Measurements from ENCODE around the gene GSC2. TPM values are rescaled to one million over a fixed set of nuclear protein-coding genes. Genes with fewer than 3 reads are reported as not detected.

The GSC2 gene
- total and polyA plus RNA-seq, 4 donors = not detected

- Histone ChIP-seq H3K36me3 (ENCODE audit: control insufficient read depth in 4 of 4, insufficient read depth in 3 of 4, low read depth in 1 of 4, low read length in 3 of 4) (peaks cover under 1 to 8% (median 6%) of the 10 kb centered on the region in 4 donors), H3K4me1 (ENCODE audit: control insufficient read depth in 4 of 4, insufficient read depth in 4 of 4, low read length in 3 of 4) (peaks cover 7 to 24% (median 14%) of the 10 kb centered on the region in 4 donors), H3K27me3 (ENCODE audit: control insufficient read depth in 4 of 4, insufficient read depth in 4 of 4, low read length in 3 of 4) (peaks cover 4 to 10% (median 5%) of the 10 kb centered on the region in 4 donors), H3K9me3 (ENCODE audit: control insufficient read depth in 4 of 4, low read length in 3 of 4) (no peaks in the 10 kb centered on the region), H3K27ac (ENCODE audit: low read depth in 1 of 2, low read length in 2 of 2) (no peak overlapping the region), H3K4me3 (ENCODE audit: low read depth in 1 of 3, low read length in 3 of 3) (no peak overlapping the region), H3K9ac (ENCODE audit: low read depth in 1 of 2, low read length in 2 of 2) (no peak overlapping the region)
- no peak for DNase-seq (ENCODE audit: low spot score)
- 82% methylated on average over 11 of the region's 11 CpGs for WGBS
- TF ChIP-seq RAD21 (IDR thresholded peaks at IDR 0.05) = no peak
- no peak for TF ChIP-seq GABPA (IDR thresholded peaks at IDR 0.05 in 1 of 2, conservative IDR thresholded peaks at IDR 0.05 in 1 of 2)
These were observed 3.7 kb downstream of the GSC2 start for GRCh38 chr22:19146215-19146968.

GRCh38 chr22:19143967-19144400, 6.1 kb downstream of the GSC2 start:
- DNase-seq (ENCODE audit: low spot score) = no peak
- peaks cover 0 to 5% (median 2%) of the 10 kb centered on the region in 4 donors for H3K27me3 ChIP-seq (ENCODE audit: control insufficient read depth in 4 of 4, insufficient read depth in 4 of 4, low read length in 3 of 4)
- WGBS = 2% methylated on average over 17 of the region's 17 CpGs
- no peaks in the 10 kb centered on the region for H3K9me3 ChIP-seq (ENCODE audit: control insufficient read depth in 4 of 4, low read length in 3 of 4)
- peaks cover 8 to 30% (median 18%) of the 10 kb centered on the region in 4 donors for H3K36me3 ChIP-seq (ENCODE audit: control insufficient read depth in 4 of 4, insufficient read depth in 3 of 4, low read depth in 1 of 4, low read length in 3 of 4)
- peak overlapping the region; percentile 53 to 66 for H3K27ac ChIP-seq (ENCODE audit: low read depth in 1 of 2, low read length in 2 of 2)
- H3K4me1 ChIP-seq (ENCODE audit: control insufficient read depth in 4 of 4, insufficient read depth in 4 of 4, low read length in 3 of 4) = peaks cover 2 to 16% (median 11%) of the 10 kb centered on the region in 4 donors
- peak overlapping the region; percentile 71 to 96 (median 93) for H3K4me3 ChIP-seq (ENCODE audit: low read depth in 1 of 3, low read length in 3 of 3)
- TF ChIP-seq HNF4A (conservative IDR thresholded peaks at IDR 0.05) = no peak
- no peak for TF ChIP-seq ATF3 (IDR thresholded peaks at IDR 0.05)
- no peak for TF ChIP-seq FOXA2 (IDR thresholded peaks at IDR 0.05)
- TF ChIP-seq YY1 (IDR thresholded peaks at IDR 0.05) = no peak
- no peak for TF ChIP-seq HNF4G (IDR thresholded peaks at IDR 0.05)
- no peak for TF ChIP-seq SP1 (IDR thresholded peaks at IDR 0.05)
- no peak for TF ChIP-seq JUND (IDR thresholded peaks at IDR 0.05)
- no peak for TF ChIP-seq CTCF (IDR thresholded peaks at IDR 0.05; ENCODE audit: low read depth, low read length, missing input control)
- TF ChIP-seq RAD21 (IDR thresholded peaks at IDR 0.05) = no peak
- no peak for TF ChIP-seq RXRA (IDR thresholded peaks at IDR 0.05)
- TF ChIP-seq EGR1 (IDR thresholded peaks at IDR 0.05; ENCODE audit: low read depth in 2 of 2) = no peak
- no peak for TF ChIP-seq FOXA1 (IDR thresholded peaks at IDR 0.05)
- no peak for TF ChIP-seq NR2F2 (IDR thresholded peaks at IDR 0.05)
- TF ChIP-seq TAF1 (conservative IDR thresholded peaks at IDR 0.05) = no peak
- no peak for TF ChIP-seq ZBTB33 (IDR thresholded peaks at IDR 0.05)
- TF ChIP-seq MAX (IDR thresholded peaks at IDR 0.05) = no peak
- TF ChIP-seq GABPA (IDR thresholded peaks at IDR 0.05 in 1 of 2, conservative IDR thresholded peaks at IDR 0.05 in 1 of 2) = no peak
- H3K9ac ChIP-seq (ENCODE audit: low read depth in 1 of 2, low read length in 2 of 2) = peak overlapping the region; percentile 61 to 78

Data from liver (tissue), 9 donors.